GM21515 (cell line): ENCODE measurements around the gene DPH7.
"Not testable (repeated sequence)": the region's sequence is repeated elsewhere in the genome, so short reads cannot be mapped to it uniquely, and the experiment has no call there.

Experiments used
- ATAC-seq: cut with Tn5 transposase; IDR thresholded peaks from one replicate; pipeline ENCODE4 v1.9.1; 2021; ENCODE audit not compliant: unreplicated experiment

Gene DPH7

DNA sequence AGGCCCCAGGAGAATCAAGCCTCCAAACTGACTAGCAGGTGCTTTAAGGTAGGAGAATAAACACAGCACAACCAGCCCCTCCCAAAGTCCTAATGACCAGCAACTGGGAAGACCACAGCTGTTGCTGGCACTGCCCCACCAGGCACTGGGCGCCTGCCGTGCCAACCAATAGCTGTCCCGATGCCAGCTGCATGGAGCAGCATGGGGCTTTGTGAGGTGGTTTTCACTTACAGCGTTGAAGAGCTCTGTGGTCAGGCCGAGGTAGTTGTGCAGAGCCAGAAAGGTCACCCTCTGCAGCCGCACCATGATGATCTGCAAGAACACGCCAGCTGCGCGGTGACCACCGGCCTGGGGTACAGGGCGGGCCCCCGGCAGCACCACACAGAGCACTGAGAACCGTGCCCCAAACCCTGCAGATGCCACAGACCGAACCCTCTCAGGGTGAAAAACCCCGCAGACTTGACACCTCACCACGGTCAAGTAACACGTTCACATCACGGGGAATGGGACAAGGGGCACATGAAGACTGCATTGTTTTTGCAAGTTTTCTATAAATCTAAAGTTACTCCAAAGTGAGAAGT lies 57.2 kb downstream of the DPH7 start:
- ATAC-seq, result no peak

DNA sequence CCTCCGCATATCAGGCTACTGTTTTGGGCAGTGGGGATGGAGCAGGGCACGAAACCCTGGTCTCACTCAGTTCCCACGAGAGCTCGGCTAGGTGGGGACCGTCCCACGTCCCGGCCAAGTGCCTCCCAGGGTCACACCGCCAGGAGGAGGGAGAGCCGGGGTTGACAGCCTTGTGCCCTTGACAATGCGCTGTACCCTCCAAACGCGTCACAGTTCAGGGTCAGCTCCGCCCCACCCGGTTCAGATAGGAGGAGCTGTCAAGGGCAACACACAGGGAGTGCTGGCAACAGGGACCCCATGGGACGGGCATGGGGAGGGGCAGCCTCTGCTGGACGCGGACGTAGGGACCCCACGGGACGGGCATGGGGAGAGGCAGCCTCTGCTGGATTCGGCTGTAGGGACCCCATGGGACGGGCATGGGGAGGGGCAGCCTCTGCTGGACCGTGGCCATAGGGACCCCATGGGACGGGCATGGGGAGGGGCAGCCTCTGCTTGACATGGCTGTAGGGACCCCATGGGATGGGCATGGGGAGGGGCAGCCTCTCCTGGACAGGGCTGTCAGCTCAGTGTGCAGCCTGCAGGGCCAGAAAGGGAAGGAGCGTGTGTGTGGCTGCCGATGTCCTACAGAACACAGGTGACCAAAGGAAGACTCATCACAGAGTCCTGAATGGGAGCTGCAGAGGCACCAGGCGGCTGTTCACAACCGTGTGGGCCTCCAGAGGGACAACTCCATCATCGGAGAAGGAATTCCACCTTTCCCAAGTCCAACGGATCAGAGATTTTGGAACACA lies 57.9 kb downstream of the DPH7 start:
- no peak for ATAC-seq

DNA sequence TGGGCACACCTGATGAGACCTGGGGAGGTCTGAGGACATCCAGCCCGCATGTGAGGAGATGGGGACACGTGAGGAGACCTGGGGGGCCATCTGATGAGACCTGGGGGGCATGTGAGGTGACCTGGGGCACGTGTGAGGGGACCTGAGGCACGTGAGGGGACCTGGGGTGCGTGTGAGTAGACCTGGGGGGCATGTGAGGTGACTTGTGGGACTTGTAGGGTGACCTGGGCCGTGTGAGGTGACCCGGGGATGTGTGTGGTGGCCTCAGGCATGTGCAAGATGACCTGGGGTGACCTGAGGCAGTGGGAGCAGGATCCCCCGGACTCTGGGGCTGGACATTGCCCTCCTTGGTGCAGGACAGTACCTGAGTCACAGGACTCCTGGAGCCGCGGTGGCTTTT lies 59.2 kb downstream of the DPH7 start:
- no peak for ATAC-seq

DNA sequence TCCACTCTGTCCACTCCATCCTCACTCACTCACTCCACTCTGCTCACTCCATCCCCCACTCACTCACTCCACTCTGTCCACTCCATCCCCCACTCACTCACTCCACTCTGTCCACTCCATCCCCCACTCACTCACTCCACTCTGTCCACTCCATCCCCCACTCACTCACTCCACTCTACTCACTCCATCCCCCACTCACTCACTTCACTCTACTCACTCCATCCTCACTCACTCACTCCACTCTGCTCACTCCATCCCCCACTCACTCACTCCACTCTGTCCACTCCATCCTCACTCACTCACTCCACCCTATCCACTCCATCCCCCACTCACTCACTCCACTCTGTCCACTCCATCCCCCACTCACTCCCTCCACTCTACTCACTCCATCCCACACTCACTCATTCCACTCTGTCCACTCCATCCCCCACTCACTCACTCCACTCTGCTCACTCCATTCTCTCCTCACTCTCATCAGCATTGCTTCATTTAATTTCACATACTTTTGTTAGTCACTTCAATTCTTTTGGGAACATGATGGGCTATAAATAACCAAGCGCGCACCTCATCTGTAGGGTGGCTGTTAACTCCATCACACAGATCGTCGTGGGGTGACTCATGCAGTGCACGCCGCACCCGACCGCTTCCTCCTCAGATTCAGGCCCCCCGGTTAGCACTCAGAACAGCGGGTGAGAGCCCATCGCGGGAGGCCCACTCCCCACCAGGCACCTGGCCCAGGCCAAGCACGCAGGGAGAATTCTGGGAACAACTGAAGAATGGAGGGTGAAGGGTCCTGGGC lies 59.9 kb downstream of the DPH7 start:
- ATAC-seq, result not testable (repeated sequence)

DNA sequence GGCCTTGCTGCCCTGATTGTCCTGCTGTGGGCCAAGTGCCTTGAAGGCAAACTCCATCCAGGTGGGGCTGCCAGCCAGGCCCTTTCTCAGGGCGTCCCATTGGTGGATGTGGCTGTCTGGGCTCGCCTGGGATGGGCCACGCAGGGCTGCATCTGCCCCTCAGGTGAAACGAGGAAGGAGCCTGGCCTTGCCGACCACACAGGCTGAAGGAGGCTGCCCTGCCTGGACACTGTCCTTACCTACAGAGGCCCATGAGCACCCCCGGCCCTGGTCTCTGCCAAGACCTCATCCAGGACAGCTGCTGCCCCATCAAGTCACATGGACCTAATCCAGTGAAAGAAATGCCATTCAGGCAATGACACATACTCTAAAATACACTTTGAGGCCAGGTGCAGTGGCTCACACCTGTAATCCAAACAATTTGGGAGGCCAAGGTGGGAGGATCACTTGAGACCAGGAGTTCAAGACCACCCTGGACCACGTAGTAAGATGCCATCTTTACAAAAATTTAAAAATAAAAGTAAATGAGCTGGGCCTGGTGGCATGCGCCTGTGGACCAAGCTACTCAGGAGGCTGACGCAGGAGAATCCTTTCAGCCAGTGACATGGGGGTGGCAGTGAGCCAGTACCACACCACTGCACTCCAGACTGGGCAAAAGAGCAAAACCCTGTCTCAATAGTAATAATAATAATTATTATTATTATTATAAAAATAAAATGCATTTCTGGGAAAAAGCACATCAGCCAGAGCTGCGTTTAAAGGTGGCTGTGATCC lies 62.4 kb downstream of the DPH7 start:
- ATAC-seq, result no peak

DNA sequence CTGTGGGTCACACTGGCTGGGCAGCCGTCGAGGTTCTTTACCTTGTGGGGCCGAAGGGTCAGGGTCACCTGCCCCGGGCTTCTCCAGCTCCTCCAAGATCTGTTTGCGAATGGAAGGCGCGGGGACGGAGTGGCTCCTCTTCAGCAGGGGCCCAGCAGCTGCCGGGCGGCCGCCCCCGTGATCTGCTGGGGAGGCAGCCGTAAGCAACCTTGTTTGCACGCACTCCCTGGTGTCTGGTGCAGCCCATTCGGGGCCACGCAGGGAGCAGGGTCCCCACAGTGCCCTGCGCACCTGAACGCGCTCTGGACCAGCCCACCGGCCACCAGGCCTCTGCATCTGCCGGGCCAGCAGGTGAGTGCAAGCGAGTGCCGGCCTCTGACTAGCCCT lies 63.4 kb downstream of the DPH7 start:
- ATAC-seq, result no peak

DNA sequence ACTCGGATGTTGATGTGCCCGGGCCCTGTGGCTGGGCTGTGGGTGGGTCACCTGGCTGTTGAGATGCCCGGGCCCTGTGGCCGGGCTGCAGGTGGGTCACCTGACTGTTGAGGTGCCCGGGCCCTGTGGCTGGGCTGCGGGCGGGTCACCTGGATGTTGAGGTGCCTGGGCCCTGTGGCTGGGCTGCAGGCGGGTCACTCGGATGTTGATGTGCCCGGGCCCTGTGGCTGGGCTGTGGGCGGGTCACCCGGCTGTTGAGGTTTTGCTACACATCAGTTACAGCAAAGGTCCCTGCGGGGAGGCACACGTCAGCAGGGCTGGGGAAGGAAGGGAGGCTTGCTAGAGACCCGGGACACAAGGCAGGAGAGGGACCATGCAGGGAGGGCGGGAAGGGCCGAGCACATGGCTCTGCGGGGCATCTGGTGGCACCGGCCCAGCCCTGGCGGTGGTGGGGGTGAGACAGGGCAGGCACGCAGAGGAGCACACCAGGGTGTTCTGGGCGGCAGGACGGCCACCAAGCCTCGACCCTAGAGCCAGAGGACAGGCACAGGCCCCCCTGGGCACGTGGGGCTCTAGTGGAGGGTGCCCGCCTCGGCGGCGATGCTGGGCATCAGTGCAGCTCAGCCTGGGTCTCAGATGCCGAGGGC lies 63.9 kb downstream of the DPH7 start:
- no peak for ATAC-seq

DNA sequence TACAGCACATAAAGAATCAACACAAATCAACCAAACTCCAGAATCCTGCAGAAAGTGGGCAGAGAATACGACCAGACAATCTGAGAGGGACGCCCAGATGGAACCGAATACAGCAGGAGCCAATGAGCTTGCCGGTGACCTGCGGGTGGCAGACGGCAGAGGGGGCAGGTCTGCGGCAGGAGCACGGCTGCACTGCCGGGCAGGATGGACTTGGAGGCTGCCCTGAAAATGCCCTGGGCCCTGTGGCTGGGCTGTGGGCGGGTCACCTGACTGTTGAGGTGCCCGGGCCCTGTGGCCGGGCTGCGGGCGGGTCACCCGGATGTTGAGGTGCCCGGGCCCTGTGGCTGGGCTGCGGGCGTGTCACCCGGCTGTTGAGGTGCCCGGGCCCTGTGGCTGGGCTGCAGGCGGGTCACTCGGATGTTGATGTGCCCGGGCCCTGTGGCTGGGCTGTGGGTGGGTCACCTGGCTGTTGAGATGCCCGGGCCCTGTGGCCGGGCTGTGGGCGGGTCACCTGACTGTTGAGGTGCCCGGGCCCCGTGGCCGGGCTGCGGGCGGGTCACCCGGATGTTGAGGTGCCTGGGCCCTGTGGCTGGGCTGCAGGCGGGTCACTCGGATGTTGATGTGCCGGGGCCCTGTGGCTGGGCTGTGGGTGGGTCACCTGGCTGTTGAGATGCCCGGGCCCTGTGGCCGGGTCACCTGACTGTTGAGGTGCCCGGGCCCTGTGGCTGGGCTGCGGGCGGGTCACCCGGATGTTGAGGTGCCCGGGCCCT lies 64.7 kb downstream of the DPH7 start:
- ATAC-seq, result not testable (repeated sequence)

DNA sequence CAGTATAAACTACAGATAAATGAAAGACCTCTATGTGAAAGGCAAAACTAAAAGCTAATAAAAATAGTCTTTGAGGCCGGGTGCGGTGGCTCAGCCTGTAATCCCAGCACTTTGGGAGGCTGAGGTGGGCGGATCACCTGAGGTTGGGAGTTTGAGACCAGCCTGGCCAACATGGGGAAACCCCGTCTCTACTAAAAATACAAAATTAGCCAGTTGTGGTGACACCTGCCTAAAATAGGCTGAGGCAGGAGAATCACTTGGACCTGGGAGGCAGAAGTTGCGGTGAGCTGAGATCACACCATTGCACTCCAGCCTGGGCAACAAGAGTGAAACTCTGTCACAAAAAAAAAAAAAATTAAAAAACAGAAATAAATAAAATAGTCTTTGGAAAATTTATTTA lies 65.6 kb downstream of the DPH7 start:
- not testable (repeated sequence) for ATAC-seq

DNA sequence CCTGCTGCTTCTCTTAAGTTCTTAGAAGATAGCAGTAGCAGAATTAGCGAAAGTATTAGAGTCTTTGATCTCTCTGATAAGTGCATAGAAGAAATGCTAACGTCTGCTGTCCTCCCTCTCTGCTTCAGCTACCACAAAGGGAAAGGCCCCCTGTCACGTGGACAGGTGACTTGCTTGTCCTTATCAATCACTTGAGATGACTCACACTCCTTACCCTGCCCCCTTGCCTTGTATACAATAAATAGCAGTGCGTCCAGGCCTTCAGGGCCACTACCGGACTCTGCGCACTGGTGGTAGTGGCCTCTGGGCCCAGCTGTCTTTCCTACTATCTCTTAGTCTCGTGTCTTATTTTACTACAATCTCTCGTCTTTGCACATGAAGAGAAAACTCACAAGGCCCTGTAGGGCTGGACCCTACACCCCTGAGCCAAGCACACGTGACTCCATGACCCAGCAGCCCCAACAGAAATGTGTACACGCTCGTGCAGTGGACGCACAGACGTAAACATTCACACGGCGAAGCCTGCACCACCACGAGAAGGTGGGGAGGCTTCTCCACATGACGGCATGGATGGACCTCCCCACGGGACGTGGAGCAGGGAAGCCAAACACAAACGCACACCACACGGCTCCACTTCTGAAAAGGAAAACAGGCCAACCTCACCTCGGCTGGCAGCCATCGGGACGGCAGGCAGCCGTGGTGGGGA lies 66.8 kb downstream of the DPH7 start:
- no peak for ATAC-seq

DNA sequence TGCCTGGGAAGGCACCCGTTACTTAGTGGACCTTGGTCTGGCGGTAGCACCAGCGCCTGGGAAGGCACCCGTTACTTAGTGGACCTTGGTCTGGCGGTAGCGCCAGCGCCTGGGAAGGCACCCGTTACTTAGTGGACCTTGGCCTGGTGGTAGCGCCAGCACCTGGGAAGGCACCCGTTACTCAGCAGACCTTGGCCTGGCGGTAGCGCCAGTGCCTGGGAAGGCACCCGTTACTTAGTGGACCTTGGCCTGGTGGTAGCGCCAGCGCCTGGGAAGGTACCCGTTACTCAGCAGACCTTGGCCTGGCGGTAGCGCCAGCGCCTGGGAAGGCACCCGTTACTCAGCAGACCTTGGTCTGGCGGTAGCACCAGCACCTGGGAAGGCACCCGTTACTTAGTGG lies 67.6 kb downstream of the DPH7 start:
- ATAC-seq, result not testable (repeated sequence)

DNA sequence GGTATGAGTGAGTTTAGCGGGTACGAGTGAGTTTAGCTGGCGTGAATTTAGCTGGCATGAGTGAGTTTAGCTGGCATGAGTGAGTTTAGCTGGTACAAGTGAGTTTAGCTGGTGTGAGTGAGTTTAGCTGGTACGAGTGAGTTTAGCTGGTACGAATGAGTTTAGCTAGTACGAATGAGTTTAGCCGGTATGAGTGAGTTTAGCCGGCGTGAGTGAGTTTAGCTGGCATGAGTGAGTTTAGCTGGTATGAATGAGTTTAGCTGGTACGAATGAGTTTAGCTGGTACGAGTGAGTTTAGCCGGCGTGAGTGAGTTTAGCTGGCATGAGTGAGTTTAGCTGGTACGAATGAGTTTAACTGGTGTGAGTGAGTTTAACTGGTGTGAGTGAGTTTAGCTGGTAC lies 69.5 kb downstream of the DPH7 start:
- ATAC-seq, result no peak

DNA sequence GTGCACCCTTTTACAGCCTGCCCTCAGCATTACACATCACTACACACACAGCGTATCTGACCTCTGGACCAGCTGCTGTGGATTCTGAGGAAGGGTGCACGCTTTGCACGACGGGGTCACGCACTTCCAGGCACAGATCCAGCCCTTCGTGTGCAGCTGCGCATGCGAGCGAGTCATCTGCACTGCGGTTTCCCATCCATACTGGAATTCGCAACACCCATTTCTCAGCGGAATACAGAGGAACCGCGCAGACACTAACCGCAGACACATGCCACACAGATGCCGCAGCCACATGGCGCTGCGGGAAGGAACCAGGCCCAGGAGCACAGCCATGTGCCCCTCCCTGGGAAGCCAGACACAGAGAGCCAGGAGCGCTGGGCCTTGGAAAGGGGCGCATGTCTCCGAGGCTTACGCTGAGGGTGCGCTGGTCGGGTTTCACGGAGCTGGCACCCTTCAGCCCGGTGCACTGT lies 72.0 kb downstream of the DPH7 start:
- ATAC-seq, result no peak

DNA sequence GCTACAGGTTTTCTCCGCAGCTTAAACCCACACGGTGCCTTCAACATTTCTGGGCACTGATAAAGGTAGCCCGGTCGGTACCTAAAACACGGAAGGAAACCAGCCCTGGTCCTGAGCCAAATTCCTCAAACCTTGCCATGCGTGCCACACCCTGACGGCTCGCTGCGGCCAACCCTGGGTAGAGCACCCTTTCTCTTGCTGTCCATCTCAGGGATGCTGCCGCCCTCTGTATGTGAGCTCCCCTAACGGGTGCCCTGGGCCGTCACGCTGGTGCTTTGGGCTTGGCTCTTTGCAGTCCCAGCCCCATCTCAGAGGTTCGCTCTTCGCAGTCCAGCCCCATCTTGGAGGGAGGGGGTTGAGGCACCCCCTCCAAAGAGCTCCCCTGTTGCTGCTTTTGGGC lies 72.5 kb downstream of the DPH7 start:
- ATAC-seq, result no peak

DNA sequence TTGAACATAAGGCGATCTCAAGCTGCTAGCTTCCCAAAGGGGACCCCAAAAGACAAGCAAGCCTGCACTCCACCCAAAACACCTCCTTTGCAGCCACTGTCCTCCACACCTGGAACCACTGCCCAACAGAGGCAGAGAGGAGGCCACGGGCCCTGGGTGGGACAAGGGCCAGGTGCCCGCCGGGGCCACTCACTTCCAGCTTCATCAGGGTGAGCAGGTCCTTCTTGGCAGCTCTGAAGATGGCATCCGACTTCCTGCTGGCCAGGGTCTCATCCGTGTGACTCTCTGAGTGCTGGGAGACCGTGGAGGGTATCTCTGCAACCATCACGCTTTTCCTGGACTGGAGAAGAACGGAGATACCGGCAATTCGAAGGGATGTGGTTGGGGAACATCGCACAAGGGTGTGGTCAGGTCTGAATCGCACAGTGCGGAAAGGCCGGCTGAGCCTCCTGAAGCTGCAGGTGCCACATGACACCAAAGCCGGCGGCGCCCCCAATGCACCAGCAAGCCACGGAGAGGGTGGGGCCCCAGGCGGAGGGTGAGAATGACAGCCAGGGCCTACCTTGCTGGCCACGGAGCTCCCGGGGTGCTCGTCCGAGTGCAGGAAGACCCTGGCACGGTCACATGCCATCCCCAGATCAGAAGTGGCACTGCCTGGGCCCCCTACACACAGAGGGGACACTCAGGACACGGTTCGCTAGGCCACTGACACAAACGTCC lies 73.1 kb downstream of the DPH7 start:
- ATAC-seq, result no peak
